ENCODE results near the gene PRSS21.

PRSS21 gene

GRCh38 chr16:2808181-2808580 lies 8.9 kb upstream of the PRSS21 start:
- no peak for DNase-seq

GRCh38 chr16:2809149-2809760 lies 7.8 kb upstream of the PRSS21 start:
- DNase-seq = no peak

GRCh38 chr16:2810651-2811050 lies 6.4 kb upstream of the PRSS21 start:
- no peak for DNase-seq

GRCh38 chr16:2811703-2812471 lies 5.2 kb upstream of the PRSS21 start:
- no peak for DNase-seq

GRCh38 chr16:2813771-2814221 lies 3.2 kb upstream of the PRSS21 start:
- DNase-seq = no peak

GRCh38 chr16:2814551-2815298 lies 2.3 kb upstream of the PRSS21 start:
- no peak for DNase-seq

GRCh38 chr16:2815299-2815771 lies 1.7 kb upstream of the PRSS21 start:
- DNase-seq = no peak

GRCh38 chr16:2817340-2818271 lies 569 bp downstream of the PRSS21 start:
- DNase-seq = no peak

GRCh38 chr16:2818272-2818876 lies 1.3 kb downstream of the PRSS21 start:
- DNase-seq = no peak

- DNase-seq = no peak
Observed at GRCh38 chr16:2819179-2819938, 2.3 kb downstream of the PRSS21 start.

- no peak for DNase-seq
Observed at GRCh38 chr16:2819939-2820835, 3.1 kb downstream of the PRSS21 start.

GRCh38 chr16:2820836-2821486 lies 3.9 kb downstream of the PRSS21 start:
- no peak for DNase-seq

- no peak for DNase-seq
Observed at GRCh38 chr16:2821487-2822157, 4.6 kb downstream of the PRSS21 start.

- no peak for DNase-seq
Observed at GRCh38 chr16:2822158-2822495, 5.1 kb downstream of the PRSS21 start.

GRCh38 chr16:2822496-2822895 lies 5.5 kb downstream of the PRSS21 start:
- DNase-seq = no peak

GRCh38 chr16:2824626-2825025 lies 7.6 kb downstream of the PRSS21 start:
- DNase-seq = no peak

- DNase-seq = no peak
Observed at GRCh38 chr16:2825049-2825742, 8.2 kb downstream of the PRSS21 start.

GRCh38 chr16:2825906-2826305 lies 8.9 kb downstream of the PRSS21 start:
- no peak for DNase-seq
